B cell (primary cell): ENCODE measurements around the gene ZSCAN1.

Source experiments
- EZH2 ChIP-seq: IDR thresholded peaks from 2 replicates; pipeline ENCODE4 v1.6.1; 2012; ENCODE audit warnings: borderline replicate concordance, low read depth, mild to moderate bottlenecking, moderate library complexity, low read length; ENCODE audit not compliant: insufficient read depth, poor library complexity, severe bottlenecking
- TF ChIP-seq, protein P1 (sequence below): fragments of 200-600 bp; IDR thresholded peaks from one replicate; pipeline ENCODE4 v1.8.0; 2022; ENCODE audit warnings: antibody characterized with exemption, mild to moderate bottlenecking

GRCh38 chr19:58020129-58020528 is 13.7 kb upstream of the ZSCAN1 start:
- TF ChIP-seq, protein P1, sequence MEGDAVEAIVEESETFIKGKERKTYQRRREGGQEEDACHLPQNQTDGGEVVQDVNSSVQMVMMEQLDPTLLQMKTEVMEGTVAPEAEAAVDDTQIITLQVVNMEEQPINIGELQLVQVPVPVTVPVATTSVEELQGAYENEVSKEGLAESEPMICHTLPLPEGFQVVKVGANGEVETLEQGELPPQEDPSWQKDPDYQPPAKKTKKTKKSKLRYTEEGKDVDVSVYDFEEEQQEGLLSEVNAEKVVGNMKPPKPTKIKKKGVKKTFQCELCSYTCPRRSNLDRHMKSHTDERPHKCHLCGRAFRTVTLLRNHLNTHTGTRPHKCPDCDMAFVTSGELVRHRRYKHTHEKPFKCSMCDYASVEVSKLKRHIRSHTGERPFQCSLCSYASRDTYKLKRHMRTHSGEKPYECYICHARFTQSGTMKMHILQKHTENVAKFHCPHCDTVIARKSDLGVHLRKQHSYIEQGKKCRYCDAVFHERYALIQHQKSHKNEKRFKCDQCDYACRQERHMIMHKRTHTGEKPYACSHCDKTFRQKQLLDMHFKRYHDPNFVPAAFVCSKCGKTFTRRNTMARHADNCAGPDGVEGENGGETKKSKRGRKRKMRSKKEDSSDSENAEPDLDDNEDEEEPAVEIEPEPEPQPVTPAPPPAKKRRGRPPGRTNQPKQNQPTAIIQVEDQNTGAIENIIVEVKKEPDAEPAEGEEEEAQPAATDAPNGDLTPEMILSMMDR = no peak
- no peak for TF ChIP-seq EZH2
